Measurements from ENCODE around the gene TTC9C. TPM values are rescaled to one million over a fixed set of nuclear protein-coding genes. Genes with fewer than 3 reads are reported as not detected.

The TTC9C gene
- total and polyA plus RNA-seq, 2 donors (not counting 3 experiments of a cell fraction or from before 2014, with no cell fraction given): 27.4 to 43.5 TPM

DNA sequence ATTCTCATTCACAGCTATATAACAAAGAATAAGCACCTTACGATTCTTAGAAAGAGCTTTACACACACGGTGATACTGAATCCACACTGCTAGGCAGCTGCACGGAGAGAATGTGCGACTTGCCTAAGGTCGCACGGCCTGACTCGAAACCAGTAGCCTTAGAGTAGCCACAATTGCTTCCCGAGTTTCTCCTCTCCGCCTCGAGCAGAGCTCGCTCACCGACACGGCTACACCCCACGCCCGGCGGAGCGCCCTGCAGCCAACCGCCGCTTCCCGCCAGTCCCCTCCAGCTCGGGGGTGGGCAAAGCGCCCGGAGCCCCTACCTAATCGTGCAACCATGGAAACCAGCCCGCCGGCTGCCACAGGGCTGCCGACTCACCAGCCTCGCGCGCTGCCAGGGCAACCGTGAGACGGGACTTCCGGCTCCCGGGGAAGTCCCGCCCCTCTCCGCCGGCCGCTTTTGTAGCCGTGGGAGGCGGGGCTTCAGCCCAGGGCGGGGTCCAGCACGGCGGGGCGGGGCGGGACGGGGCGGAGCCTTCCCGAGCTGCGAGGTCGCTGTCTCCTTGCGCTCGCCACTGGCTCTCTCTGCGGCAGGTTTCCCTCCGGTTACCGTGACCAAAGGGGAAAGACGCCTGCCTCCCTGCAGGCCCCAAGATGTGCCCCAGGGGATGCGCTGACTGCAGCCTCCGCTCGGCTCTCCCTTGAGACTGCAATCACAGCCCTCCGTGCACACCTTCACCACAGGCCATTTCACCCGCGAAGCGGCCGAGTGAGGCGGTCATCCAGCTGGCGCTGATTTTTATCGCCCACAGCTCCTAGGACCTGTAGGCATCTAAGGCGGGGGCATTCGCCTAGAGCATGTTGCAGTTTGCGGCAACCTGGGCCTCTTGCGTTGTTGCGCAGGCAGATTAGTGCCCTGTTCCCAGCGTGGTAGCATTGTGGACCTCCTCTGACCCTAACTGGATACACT is 22.1 kb upstream of the TTC9C start:
- peak overlapping the region; percentile 13 to 81 (median 41) for H3K4me3 ChIP-seq (replicated peaks in 1 of 3; ENCODE audit: insufficient read depth in 1 of 3, low read depth in 1 of 3, low read length in 3 of 3)
- peak overlapping the region; percentile 82 for H3K4me2 ChIP-seq (ENCODE audit: insufficient read depth, low read length)
- no peaks in the 10 kb centered on the region for H3K9me3 ChIP-seq (replicated peaks; ENCODE audit: control insufficient read depth, insufficient read depth, low read length)
- H3K27me3 ChIP-seq (ENCODE audit: control insufficient read depth in 2 of 2, insufficient read depth in 2 of 2, low read length in 2 of 2): no peaks in the 10 kb centered on the region
- H3K27ac ChIP-seq (ENCODE audit: insufficient read depth, low read depth, low read length): peak overlapping the region; percentile 37
- H3K9me1 ChIP-seq (replicated peaks; ENCODE audit: control insufficient read depth, extremely low read depth, insufficient read depth, low read length): no peaks in the 10 kb centered on the region
- H3K4me1 ChIP-seq (ENCODE audit: control insufficient read depth, extremely low read depth, insufficient read depth, low read length): peaks cover 25% of the 10 kb centered on the region
- H3K79me2 ChIP-seq (ENCODE audit: control insufficient read depth, insufficient read depth, low read length): no peaks in the 10 kb centered on the region
- peaks cover 2 to 3% of the 10 kb centered on the region in 2 experiments for H3K36me3 ChIP-seq (ENCODE audit: control insufficient read depth in 2 of 2, extremely low read depth in 1 of 2, insufficient read depth in 2 of 2, low read length in 2 of 2)
- H4K20me1 ChIP-seq (replicated peaks; ENCODE audit: control insufficient read depth, extremely low read depth, insufficient read depth, low read length): no peaks in the 10 kb centered on the region
- CTCF ChIA-PET: interaction anchor here (0.9 to 2.5 kb wide), 8 partner anchors 10 to 163 kb away, joined by 3 to 14 read pairs (median 4); partner anchors contain the start of genes C11orf98, CSKMT and HNRNPUL2
- peak; percentile 95 for DNase-seq (ENCODE audit: low read depth, low spot score)
- peak overlapping the region; percentile 65 for H3K9ac ChIP-seq (replicated peaks; ENCODE audit: extremely low read depth, insufficient read depth, low read length)
- intact Hi-C loops (cut with micrococcal nuclease): loop anchor here (1.0 to 5.0 kb wide), 4 partner anchors 39 to 105 kb away; partner anchors contain the start of genes C11orf98, CSKMT, INTS5 and MTA2
- peak; percentile 96 for FAIRE-seq
- POLR2A ChIA-PET: interaction anchor here (0.7 to 1.5 kb wide), 3 partner anchors 41 to 135 kb away, joined by 3 to 19 read pairs (median 3); partner anchors contain the start of genes C11orf98, CSKMT and TUT1
- peak overlapping the region; percentile 89 for H2AFZ ChIP-seq (ENCODE audit: low read depth, low read length)
- BruUV-seq (replicated peaks): no TSS peak
- dilution Hi-C loops (cut with MboI; ENCODE audit: extremely low pct_ligation_motif_present, low sequenced_read_pairs): no loop called here
- TF ChIP-seq GATA2 (IDR thresholded peaks at IDR 0.05; ENCODE audit: insufficient read depth, insufficient read length, low read depth, low read length): no peak
- TF ChIP-seq MAX (IDR thresholded peaks at IDR 0.05; ENCODE audit: insufficient read depth, insufficient read length): no peak
- peak; percentile 49 for TF ChIP-seq POLR2A (IDR thresholded peaks at IDR 0.05; ENCODE audit: low read depth, low read length)
- TF ChIP-seq, protein P1, sequence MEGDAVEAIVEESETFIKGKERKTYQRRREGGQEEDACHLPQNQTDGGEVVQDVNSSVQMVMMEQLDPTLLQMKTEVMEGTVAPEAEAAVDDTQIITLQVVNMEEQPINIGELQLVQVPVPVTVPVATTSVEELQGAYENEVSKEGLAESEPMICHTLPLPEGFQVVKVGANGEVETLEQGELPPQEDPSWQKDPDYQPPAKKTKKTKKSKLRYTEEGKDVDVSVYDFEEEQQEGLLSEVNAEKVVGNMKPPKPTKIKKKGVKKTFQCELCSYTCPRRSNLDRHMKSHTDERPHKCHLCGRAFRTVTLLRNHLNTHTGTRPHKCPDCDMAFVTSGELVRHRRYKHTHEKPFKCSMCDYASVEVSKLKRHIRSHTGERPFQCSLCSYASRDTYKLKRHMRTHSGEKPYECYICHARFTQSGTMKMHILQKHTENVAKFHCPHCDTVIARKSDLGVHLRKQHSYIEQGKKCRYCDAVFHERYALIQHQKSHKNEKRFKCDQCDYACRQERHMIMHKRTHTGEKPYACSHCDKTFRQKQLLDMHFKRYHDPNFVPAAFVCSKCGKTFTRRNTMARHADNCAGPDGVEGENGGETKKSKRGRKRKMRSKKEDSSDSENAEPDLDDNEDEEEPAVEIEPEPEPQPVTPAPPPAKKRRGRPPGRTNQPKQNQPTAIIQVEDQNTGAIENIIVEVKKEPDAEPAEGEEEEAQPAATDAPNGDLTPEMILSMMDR (IDR thresholded peaks at IDR 0.05; ENCODE audit: extremely low read depth in 1 of 2, insufficient read depth in 1 of 2, low read depth in 1 of 2, low read length in 2 of 2): no peak
- peak; percentile 27 for TF ChIP-seq FOS (IDR thresholded peaks at IDR 0.05; ENCODE audit: borderline replicate concordance, insufficient read depth, low read length)
- no peak for TF ChIP-seq JUN (IDR thresholded peaks at IDR 0.05; ENCODE audit: borderline replicate concordance, insufficient read depth, insufficient read length, low read depth)
- no peak for TF ChIP-seq EZH2 (IDR thresholded peaks at IDR 0.05; ENCODE audit: borderline replicate concordance, low read depth, low read length, severe bottlenecking)
- peak; percentile 85 for TF ChIP-seq POLR2AphosphoS5 (IDR thresholded peaks at IDR 0.05; ENCODE audit: insufficient read depth, low read depth, low read length)
- TF ChIP-seq MYC (IDR thresholded peaks at IDR 0.05; ENCODE audit: low read depth, low read length): no peak
